NCI-H345 treated with DMSO at 0.1 percent for 48 hours (cell line): Measurements from ENCODE around the gene FOXP3.
"Not testable (repeated sequence)": the region's sequence is repeated elsewhere in the genome, so short reads cannot be mapped to it uniquely, and the experiment has no call there.

Experiments
- DNase-seq: peaks from one replicate; lab custom pipeline; 2025; ENCODE audit not compliant: unreplicated experiment; lab: John Stamatoyannopoulos, UW

Gene FOXP3

DNA sequence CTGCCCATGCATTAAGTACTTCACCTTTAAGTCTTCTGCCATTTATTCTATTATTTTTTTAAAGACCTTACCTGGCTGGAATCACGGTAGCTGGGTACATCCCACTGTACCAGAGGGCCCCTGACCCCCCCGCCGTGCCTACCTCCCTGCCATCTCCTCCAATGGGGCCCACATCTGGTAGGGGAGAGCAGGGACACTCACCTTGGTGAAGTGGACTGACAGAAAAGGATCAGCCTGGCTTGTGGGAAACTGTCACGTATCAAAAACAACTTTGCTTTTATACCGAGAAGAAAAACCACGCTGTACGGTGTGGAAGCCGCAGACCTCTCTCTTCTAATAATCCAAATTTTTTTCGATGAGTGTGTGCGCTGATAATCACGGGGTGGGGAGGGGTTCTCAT is at the start of gene FOXP3:
Gene FOXP3 (minus strand): TSS at position 251 of the 400 bp plus-strand sequence. CDS start 6,205 bp downstream, outside the sequence.
- DNase-seq: no peak

- DNase-seq: no peak
Observed at GRCh38 chrX:49312176-49312575, 47.7 kb upstream of the FOXP3 start.

DNA sequence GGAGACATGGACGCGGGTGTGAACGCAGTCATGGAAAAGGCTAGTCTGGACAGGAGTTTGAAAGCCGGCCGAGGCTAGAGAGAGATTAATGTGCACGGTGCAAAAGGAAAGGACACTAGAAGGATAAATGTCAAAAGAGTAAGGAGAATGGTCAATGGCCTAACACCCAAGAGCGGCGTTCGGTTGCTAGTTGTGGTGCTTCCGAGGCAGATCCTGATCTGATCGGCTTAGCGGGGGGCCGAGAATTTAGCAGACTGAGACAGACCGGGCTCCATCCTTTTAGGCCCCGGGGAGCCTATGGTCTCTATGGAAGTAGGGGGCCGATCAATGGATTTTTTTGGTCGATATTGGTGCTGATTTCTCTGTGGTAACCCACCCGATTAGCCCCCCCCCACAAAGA is 45.9 kb upstream of the FOXP3 start:
- DNase-seq: no peak

DNA sequence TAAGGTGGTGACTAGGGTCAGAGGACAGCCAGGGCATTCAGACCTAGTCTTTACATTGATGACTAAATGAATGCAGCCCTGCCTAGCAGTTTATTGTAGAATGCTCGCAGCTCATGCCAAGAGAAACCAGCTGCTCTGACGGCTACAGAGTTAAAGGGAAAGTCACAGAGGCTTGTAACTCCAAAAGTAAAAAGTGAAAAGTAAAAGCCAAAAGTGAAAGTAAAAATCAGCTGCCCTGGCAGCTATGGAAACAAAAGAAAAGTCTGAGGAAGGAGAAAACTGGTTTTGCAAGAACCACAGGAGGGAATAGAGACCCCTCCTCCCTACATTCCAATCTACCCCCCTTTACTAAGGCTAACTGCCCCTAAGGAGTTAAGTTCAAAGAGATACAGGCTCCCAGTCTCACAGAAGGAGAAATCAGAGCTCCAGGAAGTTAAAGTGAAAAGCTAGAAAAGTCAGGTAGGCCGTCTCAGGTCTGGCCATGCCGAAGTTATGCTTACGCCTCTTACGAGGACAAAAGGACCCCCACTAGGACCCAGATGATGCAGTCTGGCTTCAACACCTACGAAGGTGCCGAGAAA is 45.0 kb upstream of the FOXP3 start:
- no peak for DNase-seq

DNA sequence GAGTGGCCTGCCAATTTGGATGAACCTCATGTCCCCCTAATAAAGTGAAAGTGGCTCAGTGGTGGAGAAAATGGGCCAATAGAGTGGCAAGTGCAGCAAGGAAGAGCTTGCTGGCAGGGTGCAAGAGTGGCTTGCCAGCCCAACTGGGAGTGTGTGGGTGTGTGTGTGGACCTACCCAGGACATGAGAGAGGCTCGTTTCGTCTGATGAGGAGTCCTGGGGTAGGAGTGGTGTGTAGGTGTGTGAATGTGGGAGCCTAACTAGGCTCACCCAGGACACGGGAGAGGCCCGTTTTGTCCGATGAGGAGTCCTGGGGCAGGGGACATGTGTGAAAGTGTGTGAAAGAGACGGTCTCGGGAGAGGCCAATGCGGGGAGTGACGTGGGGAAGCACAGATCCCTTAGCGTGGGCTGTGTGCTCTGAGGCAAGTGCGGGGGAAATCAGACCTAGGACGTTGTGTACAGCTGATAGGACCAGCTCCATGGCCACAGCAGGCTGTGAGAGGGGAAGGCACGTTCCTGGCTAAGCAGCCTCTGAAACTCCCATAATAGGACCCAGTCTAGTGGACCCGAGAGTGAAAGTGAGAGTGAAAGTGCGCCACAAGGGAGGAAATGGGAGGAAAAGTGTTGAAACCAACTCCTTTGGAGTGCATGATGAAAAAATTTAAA is 44.2 kb upstream of the FOXP3 start:
- no peak for DNase-seq

GRCh38 chrX:49307775-49308174 is 43.3 kb upstream of the FOXP3 start:
- not testable (repeated sequence) for DNase-seq

DNA sequence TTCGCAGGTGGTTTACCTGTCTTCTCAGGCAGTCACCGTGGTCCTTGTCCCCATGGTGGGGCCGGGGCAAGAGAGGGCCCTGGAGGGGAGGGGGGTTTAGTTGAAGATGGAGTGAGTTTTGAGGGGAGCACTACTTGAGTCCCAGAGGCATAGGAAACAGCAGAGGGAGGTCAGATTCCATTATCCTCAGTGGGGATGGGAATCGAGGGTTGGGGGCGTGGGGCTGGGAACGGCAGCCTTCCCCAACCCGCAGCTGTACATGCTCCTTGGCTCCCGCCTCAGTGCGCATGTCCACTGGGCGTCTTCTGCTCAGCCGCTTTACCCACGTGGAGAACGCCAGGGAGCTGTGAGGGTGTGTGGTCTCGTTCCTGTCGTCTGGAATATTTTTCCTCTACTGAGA is 38.8 kb upstream of the FOXP3 start, which contains the start of gene GAGE10:
Gene GAGE10 (plus strand): TSS at position 301 of the 400 bp plus-strand sequence. CDS start 1,214 bp downstream, outside the sequence.
- DNase-seq: no peak

DNA sequence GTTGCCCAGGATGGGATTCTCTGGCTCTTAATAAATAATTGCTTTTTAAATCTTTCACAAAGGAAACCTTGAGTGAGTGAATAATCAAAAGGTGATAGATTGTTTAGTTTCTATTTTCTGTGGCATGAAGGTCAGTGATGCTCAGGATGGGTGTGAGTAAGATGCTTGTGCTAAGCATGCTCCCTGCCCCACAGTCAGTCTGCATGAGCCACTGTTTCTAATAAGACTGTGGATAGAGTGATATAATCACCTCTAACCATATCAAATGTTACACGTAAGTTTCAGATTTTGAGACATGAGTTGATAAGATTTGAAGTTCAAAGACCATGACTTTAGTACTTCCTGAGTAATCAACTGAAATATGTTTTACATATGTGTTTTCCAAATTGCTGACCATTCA is 36.2 kb upstream of the FOXP3 start:
- DNase-seq: no peak

DNA sequence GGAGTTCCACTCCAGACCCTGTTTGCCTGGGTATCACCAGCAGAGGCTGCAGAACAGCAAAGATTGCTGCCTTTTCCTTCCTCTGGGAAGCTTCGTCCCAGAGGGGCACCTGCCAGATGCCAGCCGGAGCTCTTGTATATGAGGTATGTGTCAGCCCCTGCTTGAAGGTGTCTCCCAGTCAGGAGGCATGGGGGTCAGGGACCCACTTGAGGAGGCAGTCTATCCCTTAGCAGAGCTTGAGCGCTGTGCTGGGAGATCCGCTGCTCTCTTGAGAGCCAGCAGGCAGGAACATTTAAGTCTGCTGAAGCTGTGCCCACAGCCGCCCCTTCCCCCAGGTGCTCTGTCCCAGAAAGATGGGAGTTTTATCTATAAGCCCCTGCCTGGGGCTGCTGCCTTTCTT is 34.8 kb upstream of the FOXP3 start:
- DNase-seq: not testable (repeated sequence)

DNA sequence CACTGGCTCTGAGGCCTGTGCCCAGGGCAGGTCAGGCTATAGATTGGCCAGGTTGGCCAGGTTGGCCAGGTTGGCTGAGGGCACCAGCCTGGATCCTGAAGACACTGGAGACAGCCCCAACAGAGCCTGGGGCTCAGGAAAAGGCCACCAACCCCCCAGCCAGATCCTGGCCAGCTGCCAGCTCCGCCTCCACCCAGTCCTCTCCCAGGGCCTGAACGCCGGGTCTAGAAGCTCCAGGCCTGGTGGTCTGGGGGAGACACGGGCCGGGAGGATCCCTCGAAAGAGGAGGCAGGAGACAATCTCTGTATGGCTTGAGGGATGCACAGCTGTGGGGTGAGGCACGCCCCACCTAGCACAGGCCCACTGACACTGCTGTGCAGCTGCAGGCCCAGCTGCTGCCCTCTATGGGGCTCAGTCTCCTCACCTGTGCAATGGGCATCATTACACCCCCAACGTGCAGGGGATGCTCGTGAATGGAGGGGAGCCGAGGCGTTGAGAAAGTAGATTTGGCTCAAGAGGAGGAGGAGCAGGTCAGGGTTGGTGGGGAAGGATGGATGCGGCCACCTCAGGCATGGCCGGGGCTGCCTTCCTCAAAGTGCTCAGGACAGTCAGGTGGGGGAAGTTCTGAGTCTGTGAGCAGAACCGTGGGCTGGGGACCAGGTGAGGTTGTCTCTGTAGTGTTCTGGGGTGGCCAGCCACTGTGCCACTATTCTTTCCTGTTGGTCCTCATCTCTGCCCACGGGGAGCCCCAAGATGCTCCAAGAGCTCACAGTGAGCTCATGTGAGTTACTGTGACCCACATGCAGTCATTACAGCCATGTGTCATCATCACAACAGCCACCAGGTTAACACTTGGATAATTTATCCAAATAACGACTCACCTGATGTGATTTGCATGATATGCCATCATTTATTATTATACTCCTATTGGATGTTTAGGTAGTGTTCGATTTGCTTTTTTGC is 28.2 kb upstream of the FOXP3 start:
- DNase-seq: no peak

DNA sequence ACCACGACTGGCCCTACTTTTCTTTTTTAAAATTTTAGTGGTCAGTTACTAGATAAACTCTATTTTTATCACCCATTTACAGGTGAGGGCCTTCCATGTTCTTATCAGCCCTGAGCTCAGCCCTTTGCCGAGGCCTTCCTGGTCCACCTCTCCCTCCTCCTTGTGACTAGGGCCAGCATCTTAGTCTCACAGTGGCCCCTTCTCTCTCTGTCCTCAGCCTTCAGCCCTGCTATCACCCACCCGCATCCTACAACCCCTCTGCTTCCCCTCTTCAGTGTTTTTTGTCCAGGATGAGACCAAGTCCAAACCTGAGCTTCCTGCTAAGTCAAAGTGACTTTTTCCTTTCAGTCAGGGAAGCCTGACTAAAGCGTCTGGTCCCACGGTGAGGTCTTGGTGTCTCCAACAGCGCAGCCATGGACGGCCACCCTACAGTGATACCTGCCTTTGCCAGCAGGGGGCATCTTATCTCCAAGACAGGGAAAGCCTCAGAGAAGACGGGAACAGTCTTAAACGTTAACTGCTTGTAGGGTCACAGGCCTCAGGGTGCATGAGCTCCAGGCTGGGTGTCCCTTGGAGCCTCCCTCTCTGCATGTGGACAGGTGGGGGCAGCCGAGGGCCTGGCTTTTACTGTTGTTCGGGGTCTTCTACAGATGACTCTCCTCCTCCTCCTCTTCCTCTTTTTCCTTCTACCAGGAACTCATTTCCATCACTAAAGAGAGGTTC is 27.3 kb upstream of the FOXP3 start:
- no peak for DNase-seq

GRCh38 chrX:49290215-49290614 is 25.7 kb upstream of the FOXP3 start:
- no peak for DNase-seq

DNA sequence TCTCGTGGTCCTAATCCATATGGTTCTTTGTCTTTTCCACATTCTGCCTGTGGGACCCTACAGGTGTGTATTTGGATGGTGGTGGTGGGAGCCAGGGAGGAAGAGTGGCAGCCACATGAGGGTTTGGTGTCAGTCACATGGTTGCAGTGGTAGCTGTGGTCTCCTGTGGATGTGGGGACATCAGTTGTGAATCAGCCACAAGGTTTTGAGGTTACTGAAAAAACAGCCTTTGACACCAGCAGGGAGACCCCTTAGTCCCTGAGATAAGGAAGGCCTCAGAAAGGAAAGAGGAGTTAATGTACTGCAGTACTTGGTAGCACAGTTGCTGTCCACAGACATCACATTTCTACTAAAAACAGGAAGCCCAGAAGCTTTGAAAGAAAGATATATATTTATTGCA is 23.2 kb upstream of the FOXP3 start:
- no peak for DNase-seq

DNA sequence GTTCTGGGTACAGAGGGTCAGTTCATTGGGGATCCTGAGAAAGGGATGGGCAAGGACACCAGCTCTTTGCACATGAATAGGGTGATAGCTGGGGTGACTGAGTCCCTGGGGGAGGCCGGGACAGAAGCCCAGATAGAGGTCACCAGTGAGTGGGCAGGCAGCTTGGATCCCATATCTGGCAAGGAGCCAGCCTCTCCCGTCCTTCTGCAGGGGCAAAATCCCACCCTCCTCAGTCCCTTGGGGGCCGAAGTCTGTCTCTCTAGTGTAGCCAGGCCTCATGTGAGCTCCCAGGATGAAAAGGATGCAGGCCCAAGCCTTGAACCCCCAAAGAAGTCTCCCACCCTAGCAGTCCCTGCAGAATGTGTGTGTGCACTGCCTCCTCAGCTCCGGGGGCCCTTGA is 22.1 kb upstream of the FOXP3 start:
- no peak for DNase-seq

DNA sequence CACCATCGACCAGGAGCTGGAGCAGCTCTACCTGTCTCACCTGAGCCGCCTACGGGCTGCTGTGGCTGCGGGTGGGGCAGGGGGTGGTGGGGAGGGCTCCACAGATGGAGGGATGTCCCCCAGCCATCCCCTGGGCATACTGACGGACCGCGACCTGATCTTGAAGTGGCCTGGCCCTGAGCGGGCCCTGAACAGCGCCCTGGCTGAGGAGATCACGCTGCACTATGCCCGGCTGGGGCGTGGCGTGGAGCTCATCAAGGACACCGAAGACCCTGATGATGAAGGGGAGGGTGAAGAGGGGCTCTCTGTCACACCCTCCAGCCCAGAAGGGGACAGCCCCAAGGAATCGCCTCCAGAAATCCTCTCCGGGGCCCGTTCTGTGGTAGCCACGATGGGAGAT is 21.6 kb upstream of the FOXP3 start:
- no peak for DNase-seq

DNA sequence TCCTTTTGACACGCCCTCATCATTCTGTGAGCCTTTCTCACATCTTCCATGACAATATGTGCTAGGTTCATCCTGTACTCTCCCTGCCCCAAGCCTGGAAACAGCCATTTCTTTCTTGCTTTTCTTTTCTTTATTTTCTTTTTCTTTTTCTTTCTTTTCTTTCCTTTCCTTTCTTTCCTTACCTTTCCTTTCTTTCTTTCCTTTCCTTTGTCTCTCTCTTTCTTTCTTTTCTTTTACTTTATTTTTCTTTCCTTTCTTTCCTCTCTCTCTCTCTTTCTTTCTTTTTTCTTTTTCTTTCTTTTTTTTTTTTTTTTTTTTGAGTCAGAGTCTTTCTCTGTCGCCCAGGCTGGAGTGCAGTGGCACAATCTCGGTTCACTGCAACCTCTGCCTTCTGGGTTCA is 19.7 kb upstream of the FOXP3 start:
- no peak for DNase-seq

DNA sequence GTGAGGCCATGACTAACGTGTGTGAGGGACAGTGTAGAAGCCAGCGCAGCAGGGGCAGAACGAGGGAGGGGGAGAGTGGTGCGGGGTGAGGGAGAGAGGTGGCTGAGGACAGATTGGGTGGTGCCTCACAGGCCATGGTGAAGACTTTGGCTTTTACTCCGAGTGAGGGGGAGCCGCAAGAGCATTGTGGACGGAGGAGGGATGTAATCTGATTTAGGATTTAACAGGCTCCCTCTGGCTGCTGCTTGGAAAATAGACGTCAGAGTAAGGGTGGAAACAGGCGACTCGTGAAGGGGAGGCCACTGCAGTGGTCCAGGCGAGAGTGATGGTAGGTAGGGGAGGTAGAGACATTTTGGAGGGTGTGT is 18.1 kb upstream of the FOXP3 start:
- no peak for DNase-seq

GRCh38 chrX:49278081-49278480 is 13.6 kb upstream of the FOXP3 start:
- no peak for DNase-seq

GRCh38 chrX:49277535-49277830 is 13.0 kb upstream of the FOXP3 start:
- no peak for DNase-seq

DNA sequence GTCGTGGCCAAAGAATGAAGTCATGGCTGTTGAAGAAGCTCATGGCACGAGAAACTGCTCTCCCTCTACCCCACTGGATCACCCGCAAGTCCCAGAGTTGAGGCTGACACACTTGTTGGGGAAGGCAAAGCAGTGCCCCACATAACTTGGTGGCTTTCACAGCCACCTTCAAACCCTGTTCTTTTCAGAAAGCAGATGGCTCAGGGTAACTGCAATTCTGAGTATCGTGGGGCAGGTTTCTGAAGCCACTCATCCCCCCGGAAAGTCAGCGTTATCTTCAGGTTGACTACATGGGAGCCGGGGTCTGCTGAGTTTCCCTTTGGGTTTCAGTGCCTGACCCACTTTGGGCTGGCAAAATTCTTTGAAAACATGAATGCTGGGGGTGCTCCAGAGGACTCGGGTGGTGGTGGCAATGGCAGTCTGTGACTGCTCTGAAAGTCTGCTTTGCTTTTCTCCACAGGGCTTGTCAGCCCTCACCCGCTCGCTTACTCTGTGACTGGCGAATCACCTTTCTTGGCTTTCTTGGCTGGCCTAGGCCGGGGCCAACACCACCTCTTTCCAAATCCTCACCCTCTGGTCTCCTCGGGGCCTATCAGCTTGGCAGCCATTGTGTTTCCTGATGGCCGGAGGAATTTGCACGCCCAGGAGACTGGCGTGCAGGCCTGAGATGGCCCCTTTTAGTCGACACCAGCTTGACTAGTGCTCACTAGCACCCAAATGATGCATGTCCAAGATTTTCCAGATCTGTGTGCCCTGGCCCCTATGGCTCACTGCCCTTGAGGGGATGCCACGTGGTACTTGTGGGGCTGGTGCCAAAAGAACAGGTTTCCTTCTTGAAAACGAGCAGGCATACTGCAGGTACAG is 12.4 kb upstream of the FOXP3 start:
- DNase-seq: no peak
